Activated CD4-positive, CD25-positive, alpha-beta regulatory T cell treated with anti-CD3 and anti-CD28 coated beads, Interleukin-2, amount 50 U/mL, for 16 hours (primary cell): ENCODE data around the gene TMEM179B.
"Not testable (repeated sequence)": the region's sequence is repeated elsewhere in the genome, so short reads cannot be mapped to it uniquely, and the experiment has no call there.

Experiments
- DNase-seq: peaks from one replicate; pipeline ENCODE4 v3.0.0-alpha.2; 2020; ENCODE audit warnings: low read depth, low spot score

TMEM179B gene

GRCh38 chr11:62788991-62789390, 1.8 kb downstream of the TMEM179B start:
- no peak for DNase-seq

GRCh38 chr11:62789576-62789975, 2.4 kb downstream of the TMEM179B start:
- no peak for DNase-seq

GRCh38 chr11:62791501-62792201, 4.4 kb downstream of the TMEM179B start, which contains the start of gene TMEM223:
TMEM223 (minus strand) TSS chr11:62792006; CDS start chr11:62791994, 12 bp downstream.
- peak; percentile 83 for DNase-seq

- no peak for DNase-seq
These were observed 5.0 kb downstream of the TMEM179B start for GRCh38 chr11:62792202-62792575.

DNA sequence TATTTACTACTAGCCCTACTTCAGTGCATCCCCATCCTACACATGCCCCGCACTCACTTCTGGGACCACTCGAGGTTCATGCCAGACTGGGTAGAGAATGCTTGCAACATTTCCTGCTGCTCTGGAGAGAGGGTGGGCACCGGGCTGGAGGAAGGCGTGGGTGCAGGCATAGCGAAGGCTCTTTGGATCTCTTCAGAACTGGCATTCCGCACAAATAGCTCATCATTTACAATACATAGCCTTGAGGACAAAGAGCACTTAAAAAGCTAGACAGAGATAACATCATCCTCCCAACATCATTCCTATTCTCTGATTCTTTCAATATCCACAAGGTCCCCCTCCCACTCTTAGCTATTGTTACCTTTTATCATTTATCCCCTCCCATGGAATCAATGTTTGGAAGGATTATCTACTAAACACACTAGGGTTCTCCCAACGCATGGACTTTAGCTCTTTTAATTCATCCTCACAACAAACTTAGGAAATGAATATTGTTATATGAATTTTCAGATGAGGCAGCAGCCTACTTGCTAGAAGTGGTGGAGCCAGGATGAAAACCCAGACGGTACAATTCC, 7.1 kb downstream of the TMEM179B start:
- no peak for DNase-seq

- no peak for DNase-seq
These were observed 9.1 kb downstream of the TMEM179B start for GRCh38 chr11:62796281-62796680.

DNA sequence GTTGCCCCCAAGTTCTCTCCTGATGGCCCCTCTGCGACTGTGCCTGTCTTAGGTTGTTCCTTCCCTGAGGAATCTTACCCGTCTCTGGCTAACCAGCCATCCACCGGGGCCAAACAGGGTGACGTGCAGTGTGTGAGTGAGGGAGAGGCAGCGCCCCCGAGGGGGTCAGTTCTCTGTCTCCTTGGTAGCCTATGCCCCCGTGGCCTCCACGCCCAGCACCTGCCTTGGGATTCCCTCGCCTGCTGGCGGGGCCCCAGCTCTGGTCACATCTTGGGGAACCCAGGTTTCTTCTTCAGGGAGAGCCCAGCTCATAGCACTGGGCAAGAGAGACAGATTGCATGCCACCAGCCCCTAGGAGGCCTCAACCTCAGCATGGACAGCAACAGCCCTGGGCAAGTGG, 12.3 kb downstream of the TMEM179B start:
- no peak for DNase-seq

GRCh38 chr11:62801071-62801470, 13.9 kb downstream of the TMEM179B start:
- DNase-seq, result no peak

DNA sequence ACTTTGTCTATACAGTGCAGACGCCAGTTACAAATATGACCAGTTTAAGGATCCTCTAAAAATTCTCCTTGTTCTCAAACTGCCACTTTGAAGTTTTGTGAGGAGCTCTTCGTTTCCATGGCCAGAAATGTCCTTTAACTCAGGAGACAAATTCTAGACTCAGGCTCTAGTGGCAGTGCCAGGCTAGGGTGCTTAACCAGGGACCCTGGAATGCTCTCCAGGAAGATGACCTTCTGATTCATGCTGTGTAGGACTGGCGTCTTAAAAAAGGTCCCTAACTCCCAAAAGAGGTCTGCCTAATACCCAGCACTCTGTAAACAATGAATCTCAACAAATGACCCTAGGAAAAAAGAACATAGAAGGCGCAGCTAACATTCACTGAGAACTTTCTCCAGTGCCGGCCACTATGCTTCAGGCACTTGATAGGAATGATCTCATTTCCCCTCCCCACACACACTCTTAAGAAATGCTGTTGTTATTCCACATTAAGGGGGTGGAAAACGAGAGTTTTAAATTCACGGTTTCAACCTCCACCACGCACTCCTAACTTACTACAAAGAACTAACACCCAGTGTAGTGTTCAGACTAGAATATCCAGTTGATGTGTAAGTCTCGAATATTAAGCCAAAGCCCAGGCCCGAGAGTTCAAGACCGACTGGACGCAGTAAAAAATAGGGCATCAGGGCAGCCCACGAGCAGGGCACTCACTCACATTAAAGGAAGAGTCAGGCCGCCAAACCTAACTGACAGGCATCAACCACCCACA, 17.3 kb downstream of the TMEM179B start:
- no peak for DNase-seq

GRCh38 chr11:62805076-62805892, 18.1 kb downstream of the TMEM179B start, which contains the start of gene NXF1:
NXF1 (minus strand) TSS chr11:62805440; CDS start chr11:62805356, 84 bp downstream.
- DNase-seq, result peak; percentile 90

DNA sequence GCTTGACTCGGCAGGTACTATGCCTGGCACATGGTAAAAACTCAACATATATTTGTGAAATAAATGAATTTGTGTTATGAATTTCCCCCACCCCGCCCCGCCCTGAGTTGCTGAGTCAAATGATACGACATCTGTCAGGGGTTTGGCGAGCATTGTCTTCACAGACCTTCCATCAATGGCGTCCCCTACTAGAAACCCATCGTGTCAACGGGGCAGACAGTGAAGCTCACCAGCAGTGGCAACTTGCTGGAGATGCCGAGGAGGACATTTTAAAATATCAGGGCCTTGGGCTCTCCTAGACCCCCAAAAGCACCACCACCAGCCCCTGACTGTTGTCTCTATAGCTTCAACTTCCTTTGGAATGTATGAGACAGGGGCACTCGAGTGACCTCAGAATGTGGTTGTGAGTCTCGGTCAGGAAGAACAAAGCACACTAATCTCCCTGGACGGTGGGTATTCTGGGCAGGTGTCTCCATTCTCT, 18.8 kb downstream of the TMEM179B start:
- no peak for DNase-seq

- DNase-seq, result no peak
These were observed 19.5 kb downstream of the TMEM179B start for GRCh38 chr11:62806611-62807121.

DNA sequence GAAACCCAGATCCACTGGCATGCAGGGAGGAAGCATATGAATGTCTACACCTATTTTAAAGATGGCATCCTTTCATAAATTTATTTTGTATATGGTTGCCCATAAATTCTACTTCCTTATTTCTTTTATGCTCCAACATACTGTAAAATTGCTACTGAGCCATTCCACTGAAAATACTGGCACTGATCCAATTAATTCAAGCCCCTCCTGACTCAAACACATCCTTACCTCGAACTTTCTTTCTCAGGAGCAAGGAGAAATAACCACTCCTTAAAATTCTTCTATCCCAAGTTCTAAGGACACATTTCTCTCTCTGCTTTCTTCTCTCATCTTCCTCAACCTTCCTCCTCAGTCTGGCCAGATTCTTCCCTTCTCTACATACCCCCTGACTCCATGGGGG, 23.5 kb downstream of the TMEM179B start:
- DNase-seq, result no peak

DNA sequence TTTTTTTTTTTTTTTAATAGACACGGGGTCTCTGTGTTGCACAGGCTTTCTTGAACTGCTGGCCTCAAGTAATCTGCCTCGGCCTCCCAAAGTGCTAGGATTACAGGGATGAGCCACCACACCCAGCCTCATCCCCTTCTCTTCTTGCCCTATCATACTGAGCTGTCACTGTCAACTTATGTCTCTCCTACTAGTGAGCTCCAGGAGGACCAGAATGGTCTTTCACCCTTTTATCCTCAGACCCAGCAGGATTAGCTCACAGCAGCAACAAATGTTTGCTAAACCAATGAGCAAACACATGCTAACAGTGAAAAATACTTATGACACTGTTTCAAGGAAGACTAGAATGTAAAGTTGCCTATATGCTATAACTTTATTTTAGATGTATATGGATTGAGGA, 24.5 kb downstream of the TMEM179B start:
- DNase-seq, result no peak

- no peak for DNase-seq
These were observed 29.4 kb downstream of the TMEM179B start for GRCh38 chr11:62816557-62816956.

DNA sequence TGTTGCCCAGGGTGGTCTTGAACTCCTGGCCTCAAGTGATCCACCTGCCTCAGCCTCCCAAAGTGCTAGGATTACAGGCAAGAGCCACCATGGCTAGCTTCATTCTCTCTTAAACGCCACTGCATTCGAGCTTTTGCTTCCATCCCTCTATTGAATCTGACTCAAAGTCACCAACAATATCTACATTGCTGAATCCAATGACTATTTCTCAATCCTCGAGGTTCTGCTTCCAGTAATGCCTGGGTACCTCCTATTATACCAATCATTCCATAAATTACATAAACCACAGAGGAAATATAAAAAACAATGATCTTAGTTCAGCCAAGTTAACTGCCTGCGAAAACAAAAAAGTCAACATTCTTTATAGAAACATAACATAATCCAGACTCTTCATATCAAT, 29.9 kb downstream of the TMEM179B start:
- no peak for DNase-seq

- DNase-seq, result no peak
These were observed 36.5 kb downstream of the TMEM179B start for GRCh38 chr11:62823677-62824076.

DNA sequence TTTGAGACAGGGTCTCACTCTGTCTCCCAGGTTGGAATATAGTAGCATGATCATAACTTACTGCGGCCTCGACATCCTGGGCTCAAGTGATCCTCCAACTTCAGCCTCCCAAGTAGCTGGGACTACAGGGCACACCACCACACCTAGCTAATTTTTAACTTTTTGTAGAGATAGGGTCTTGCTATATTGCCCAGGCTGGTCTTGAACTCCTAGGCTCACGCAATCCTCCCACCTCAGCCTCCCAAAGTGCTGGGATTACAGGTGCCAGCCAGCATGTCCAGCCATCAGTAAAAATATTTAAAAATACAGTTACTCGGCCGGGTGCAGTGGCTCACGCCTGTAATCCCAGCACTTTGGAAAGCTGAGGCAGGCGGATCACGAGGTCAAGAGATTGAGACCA, 40.9 kb downstream of the TMEM179B start:
- not testable (repeated sequence) for DNase-seq

GRCh38 chr11:62830904-62831519, 43.8 kb downstream of the TMEM179B start:
- DNase-seq, result no peak

- peak; percentile 99 for DNase-seq
These were observed 44.5 kb downstream of the TMEM179B start, which contains the start of gene STX5 for GRCh38 chr11:62831520-62832335. STX5 (minus strand) TSS chr11:62832051; CDS start chr11:62831243, 808 bp downstream.
